Liver (tissue), 9 donors: ENCODE data around the gene INTS4. TPM values are rescaled to one million over a fixed set of nuclear protein-coding genes. Genes with fewer than 3 reads are reported as not detected.

Experiments
- DNase-seq: peaks from one replicate; pipeline ENCODE4 v3.0.0-alpha.2; 2017; ENCODE audit warnings: low spot score
- H3K27ac ChIP-seq, 2 donors: one replicate each; pipeline ENCODE4 v1.7.0; 2013; ENCODE audit warnings: inconsistent platforms in 2 of 2, low read length in 2 of 2, control low read depth in 1 of 2, low read depth in 1 of 2, mild to moderate bottlenecking in 1 of 2
- H3K27me3 ChIP-seq, 4 donors: one replicate each; pipeline versions ENCODE4 v1.6.1 to v1.7.0; 2013; ENCODE audit warnings: low read length in 3 of 4, inconsistent platforms in 1 of 4, mild to moderate bottlenecking in 1 of 4, moderate library complexity in 1 of 4; ENCODE audit not compliant: control insufficient read depth in 4 of 4, insufficient read depth in 4 of 4
- H3K36me3 ChIP-seq, 4 donors: one replicate each; pipeline versions ENCODE4 v1.6.1 to v1.7.0; 2013; ENCODE audit warnings: low read length in 3 of 4, mild to moderate bottlenecking in 3 of 4, low read depth in 1 of 4, moderate library complexity in 1 of 4; ENCODE audit not compliant: control insufficient read depth in 4 of 4, insufficient read depth in 3 of 4
- H3K4me1 ChIP-seq, 4 donors: one replicate each; pipeline versions ENCODE4 v1.6.1 to v1.7.0; 2013; ENCODE audit warnings: low read length in 3 of 4, mild to moderate bottlenecking in 3 of 4, moderate library complexity in 1 of 4; ENCODE audit not compliant: control insufficient read depth in 4 of 4, insufficient read depth in 4 of 4
- H3K4me3 ChIP-seq, 3 donors: one replicate each; pipeline versions ENCODE4 v1.6.1 to v1.7.0; 2013; ENCODE audit warnings: low read length in 3 of 3, control low read depth in 1 of 3, low read depth in 1 of 3, mild to moderate bottlenecking in 1 of 3
- H3K9ac ChIP-seq, 2 donors: one replicate each; pipeline ENCODE4 v1.7.0; 2013; ENCODE audit warnings: low read length in 2 of 2, mild to moderate bottlenecking in 2 of 2, moderate library complexity in 2 of 2, control low read depth in 1 of 2, low read depth in 1 of 2
- H3K9me3 ChIP-seq, 4 donors: one replicate each; pipeline versions ENCODE4 v1.6.1 to v1.7.0; 2013; ENCODE audit warnings: low read length in 3 of 4; ENCODE audit not compliant: control insufficient read depth in 4 of 4
- EGR1 ChIP-seq, 2 donors: IDR thresholded peaks; 2 replicates each; pipeline ENCODE4 v1.6.1; 2016 to 2018; ENCODE audit warnings: antibody characterized with exemption in 2 of 2, low read depth in 2 of 2
- FOXA1 ChIP-seq: IDR thresholded peaks from 2 replicates; pipeline ENCODE4 v1.6.1; 2016; ENCODE audit warnings: antibody characterized with exemption
- FOXA2 ChIP-seq: IDR thresholded peaks from 2 replicates; pipeline ENCODE4 v1.6.1; 2016; ENCODE audit warnings: antibody characterized with exemption
- GABPA ChIP-seq, 2 donors: IDR thresholded peaks in 1 of 2; conservative IDR thresholded peaks in 1 of 2; 2 replicates each; pipeline ENCODE4 v1.6.1; 2016; ENCODE audit warnings: antibody characterized with exemption in 2 of 2, mild to moderate bottlenecking in 1 of 2, moderate library complexity in 1 of 2
- HNF4A ChIP-seq, 2 donors: conservative IDR thresholded peaks; 2 replicates each; pipeline ENCODE4 v1.6.1; 2016; ENCODE audit warnings: antibody characterized with exemption in 2 of 2, mild to moderate bottlenecking in 2 of 2
- HNF4G ChIP-seq: IDR thresholded peaks from 2 replicates; pipeline ENCODE4 v1.6.1; 2016; ENCODE audit warnings: antibody characterized with exemption
- JUND ChIP-seq, 2 donors: IDR thresholded peaks; 2 replicates each; pipeline ENCODE4 v1.6.1; 2016; ENCODE audit warnings: antibody characterized with exemption in 2 of 2
- NR2F2 ChIP-seq: IDR thresholded peaks from 2 replicates; pipeline ENCODE4 v1.6.1; 2016; ENCODE audit warnings: antibody characterized with exemption
- RAD21 ChIP-seq, 2 donors: IDR thresholded peaks; 2 replicates each; pipeline ENCODE4 v1.6.1; 2016; ENCODE audit warnings: antibody characterized with exemption in 2 of 2, mild to moderate bottlenecking in 2 of 2
- REST ChIP-seq: IDR thresholded peaks from 2 replicates; pipeline ENCODE4 v1.6.1; 2016; ENCODE audit warnings: antibody characterized with exemption, mild to moderate bottlenecking
- RXRA ChIP-seq, 2 donors: IDR thresholded peaks; 2 replicates each; pipeline ENCODE4 v1.6.1; 2017 to 2018; ENCODE audit warnings: antibody characterized with exemption in 2 of 2, mild to moderate bottlenecking in 1 of 2
- SP1 ChIP-seq: IDR thresholded peaks from 2 replicates; pipeline ENCODE4 v1.6.1; 2018; ENCODE audit warnings: antibody characterized with exemption, mild to moderate bottlenecking
- TAF1 ChIP-seq: conservative IDR thresholded peaks from 2 replicates; pipeline ENCODE4 v1.6.1; 2016; ENCODE audit warnings: antibody characterized with exemption, mild to moderate bottlenecking
- YY1 ChIP-seq: IDR thresholded peaks from 2 replicates; pipeline ENCODE4 v1.6.1; 2016; ENCODE audit warnings: antibody characterized with exemption, mild to moderate bottlenecking
- ZBTB33 ChIP-seq: IDR thresholded peaks from 2 replicates; pipeline ENCODE4 v1.6.1; 2016; ENCODE audit warnings: antibody characterized with exemption
- WGBS: extraction: QIAGEN DNeasy Blood & Tissue Kit; methylation state at CpG from one replicate; pipeline ENCODE4 v1.1.7; 2013; 5-methylcytosine and 5-hydroxymethylcytosine counted together
- polyA plus RNA-seq, 2 donors: library from polyadenylated mRNA; stranded (reverse) in 1 of 2; unstranded in 1 of 2; fragments of 200-250 nt in 1 of 2; fragments of >200 nt in 1 of 2; fragmentation: Nextera tagmentation in 1 of 2; extraction: Ambion mirVana in 1 of 2; gene quantifications; one replicate each; pipeline versions ENCODE4 v1.2.1 to v1.2.3, GENCODE V29; 2013 to 2015
- total RNA-seq, 2 donors: library from RNA; depleted of rRNA; stranded (reverse); fragments of >200 nt; gene quantifications; one replicate each; pipeline ENCODE4 v1.2.3, GENCODE V29; 2014
- TF ChIP-seq, protein P1 (sequence below): IDR thresholded peaks from 2 replicates; pipeline ENCODE4 v1.6.1; 2016; ENCODE audit warnings: antibody characterized with exemption
- TF ChIP-seq, protein P2 (sequence below): fragments of 150-350 bp; IDR thresholded peaks from 2 replicates; pipeline ENCODE4 v1.5.1; 2017; ENCODE audit warnings: improper control_type of control experiment, low read depth, low read length; ENCODE audit not compliant: missing input control
- donor health status: healthy.
- donor health status: healthy.
- donor health status: healthy.
- donor health status: healthy.
- donor health status: healthy.

INTS4 gene
- total and polyA plus RNA-seq, 4 donors: 7.9 to 19.1 (median 15.0) TPM

DNA sequence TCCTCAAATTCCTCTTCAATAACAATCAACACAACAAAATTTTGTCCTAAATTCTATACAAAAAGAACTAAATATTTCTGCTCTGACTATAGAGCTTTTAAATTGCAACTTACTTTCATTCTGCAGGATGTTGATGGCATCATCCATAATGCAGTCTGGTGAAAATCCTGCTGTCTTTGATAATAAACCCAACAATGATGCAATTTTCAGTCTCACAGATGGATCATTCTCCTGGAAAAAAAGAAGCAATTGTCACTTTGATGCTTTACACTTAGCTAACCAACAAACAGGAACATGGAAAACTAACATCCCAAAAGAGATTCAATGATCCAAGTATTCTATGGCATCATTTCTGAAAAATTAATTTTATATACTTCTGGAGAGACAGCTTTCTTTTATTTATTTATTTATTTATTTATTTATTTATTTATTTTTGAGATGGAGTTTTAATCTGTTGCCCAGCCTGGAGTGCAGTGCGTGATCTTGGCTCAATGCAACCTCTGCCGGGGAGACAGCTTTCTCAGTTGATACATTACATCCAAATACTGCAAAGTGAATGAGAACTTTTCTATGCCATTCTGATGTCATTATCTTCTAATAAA is 13.0 kb downstream of the INTS4 start (continued):
- TF ChIP-seq EGR1 (IDR thresholded peaks at IDR 0.05; ENCODE audit: low read depth in 2 of 2): no peak
- no peak for TF ChIP-seq RAD21 (IDR thresholded peaks at IDR 0.05)
- TF ChIP-seq JUND (IDR thresholded peaks at IDR 0.05): no peak
- TF ChIP-seq, protein P1, sequence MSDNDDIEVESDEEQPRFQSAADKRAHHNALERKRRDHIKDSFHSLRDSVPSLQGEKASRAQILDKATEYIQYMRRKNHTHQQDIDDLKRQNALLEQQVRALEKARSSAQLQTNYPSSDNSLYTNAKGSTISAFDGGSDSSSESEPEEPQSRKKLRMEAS: no peak
- no peak for TF ChIP-seq SP1
- TF ChIP-seq TAF1: no peak
- no peak for TF ChIP-seq ZBTB33
- TF ChIP-seq FOXA2: no peak

DNA sequence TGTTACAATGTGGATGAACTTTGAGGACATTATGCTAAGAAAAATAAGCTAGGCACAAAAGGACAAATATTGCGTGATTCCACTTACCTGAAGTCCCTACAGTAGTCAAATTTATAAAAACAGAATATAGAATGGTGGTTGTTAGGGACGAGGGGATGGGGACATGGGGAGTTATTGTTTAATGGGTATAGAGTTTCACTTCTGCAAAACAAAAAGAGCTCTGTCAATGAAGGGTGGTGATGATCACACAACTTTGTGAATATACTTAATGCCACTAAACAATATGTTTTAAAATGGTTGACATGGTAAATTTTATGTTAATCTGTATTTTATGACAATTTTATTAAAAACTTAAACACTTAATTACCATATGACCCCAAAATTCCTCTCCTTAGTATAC is 26.1 kb downstream of the INTS4 start:
- no peak for DNase-seq
- no peak overlapping the region for H3K4me3 ChIP-seq
- no peak overlapping the region for H3K27ac ChIP-seq
- no peaks in the 10 kb centered on the region for H3K9me3 ChIP-seq
- 93% methylated on average over 2 of the region's 2 CpGs for WGBS
- H3K4me1 ChIP-seq: no peaks in the 10 kb centered on the region
- H3K27me3 ChIP-seq: no peaks in the 10 kb centered on the region
- H3K36me3 ChIP-seq: peaks cover 0 to 11% (median 3%) of the 10 kb centered on the region in 4 donors
- H3K9ac ChIP-seq: no peak overlapping the region
- no peak for TF ChIP-seq YY1
- TF ChIP-seq, protein P1: no peak
- no peak for TF ChIP-seq GABPA (IDR thresholded peaks at IDR 0.05 in 1 of 2, conservative IDR thresholded peaks at IDR 0.05 in 1 of 2)
- TF ChIP-seq, protein P2, sequence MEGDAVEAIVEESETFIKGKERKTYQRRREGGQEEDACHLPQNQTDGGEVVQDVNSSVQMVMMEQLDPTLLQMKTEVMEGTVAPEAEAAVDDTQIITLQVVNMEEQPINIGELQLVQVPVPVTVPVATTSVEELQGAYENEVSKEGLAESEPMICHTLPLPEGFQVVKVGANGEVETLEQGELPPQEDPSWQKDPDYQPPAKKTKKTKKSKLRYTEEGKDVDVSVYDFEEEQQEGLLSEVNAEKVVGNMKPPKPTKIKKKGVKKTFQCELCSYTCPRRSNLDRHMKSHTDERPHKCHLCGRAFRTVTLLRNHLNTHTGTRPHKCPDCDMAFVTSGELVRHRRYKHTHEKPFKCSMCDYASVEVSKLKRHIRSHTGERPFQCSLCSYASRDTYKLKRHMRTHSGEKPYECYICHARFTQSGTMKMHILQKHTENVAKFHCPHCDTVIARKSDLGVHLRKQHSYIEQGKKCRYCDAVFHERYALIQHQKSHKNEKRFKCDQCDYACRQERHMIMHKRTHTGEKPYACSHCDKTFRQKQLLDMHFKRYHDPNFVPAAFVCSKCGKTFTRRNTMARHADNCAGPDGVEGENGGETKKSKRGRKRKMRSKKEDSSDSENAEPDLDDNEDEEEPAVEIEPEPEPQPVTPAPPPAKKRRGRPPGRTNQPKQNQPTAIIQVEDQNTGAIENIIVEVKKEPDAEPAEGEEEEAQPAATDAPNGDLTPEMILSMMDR: no peak
- no peak for TF ChIP-seq EGR1 (IDR thresholded peaks at IDR 0.05; ENCODE audit: low read depth in 2 of 2)
- TF ChIP-seq REST: no peak
- TF ChIP-seq JUND (IDR thresholded peaks at IDR 0.05): no peak
- TF ChIP-seq SP1: no peak
- no peak for TF ChIP-seq RAD21 (IDR thresholded peaks at IDR 0.05)
- no peak for TF ChIP-seq FOXA1
- no peak for TF ChIP-seq HNF4A (conservative IDR thresholded peaks at IDR 0.05)
- no peak for TF ChIP-seq NR2F2
- no peak for TF ChIP-seq RXRA (IDR thresholded peaks at IDR 0.05)
- no peak for TF ChIP-seq HNF4G
- no peak for TF ChIP-seq FOXA2
- no peak for TF ChIP-seq TAF1
